ENCODE measurements around the gene LGI4.

LGI4 gene

DNA sequence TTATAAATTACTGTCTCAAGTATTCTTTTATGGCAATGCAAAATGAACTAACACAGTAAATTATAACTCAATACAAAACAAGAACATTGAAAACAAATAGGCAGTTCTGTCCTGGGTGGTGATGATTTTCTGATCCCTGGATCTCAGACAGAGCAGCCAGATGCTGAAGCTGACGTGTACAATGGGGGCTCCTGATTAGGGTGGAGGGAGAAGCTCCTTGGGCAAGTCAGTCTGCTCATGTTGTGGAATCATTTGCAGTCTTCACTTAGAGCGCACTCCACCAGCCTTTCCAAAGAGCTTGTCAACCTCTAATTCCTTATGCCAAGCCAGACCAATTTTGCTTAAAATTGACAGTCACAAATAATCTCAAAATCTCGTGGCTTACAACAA, 41.3 kb upstream of the LGI4 start:
- Histone ChIP-seq H3K9ac (ENCODE audit: low read length) (no peak overlapping the region), H3K9me2 (replicated peaks; ENCODE audit: insufficient read depth, low read length) (no peaks in the 10 kb centered on the region), H3K79me2 (ENCODE audit: low read length) (no peaks in the 10 kb centered on the region), H3K27me3 (replicated peaks; ENCODE audit: insufficient read depth, low read length) (no peaks in the 10 kb centered on the region), H3F3A (ENCODE audit: insufficient read depth, low read length) (no peaks in the 10 kb centered on the region), H4K20me1 (ENCODE audit: insufficient read depth, low read length) (no peaks in the 10 kb centered on the region), H3K27ac (ENCODE audit: low read length) (no peak overlapping the region), H2AFZ (ENCODE audit: low read length) (no peak overlapping the region), H3K36me3 (replicated peaks; ENCODE audit: insufficient read depth, low read length) (no peaks in the 10 kb centered on the region), H3K9me3 (replicated peaks; ENCODE audit: insufficient read depth, low read length) (no peaks in the 10 kb centered on the region), H3K4me2 (ENCODE audit: low read depth, low read length) (no peak overlapping the region), H3K4me1 (ENCODE audit: low read length) (no peaks in the 10 kb centered on the region), H3K4me3 (ENCODE audit: low read length) (no peak overlapping the region)
- TF ChIP-seq EZH2 (optimal IDR thresholded peaks at IDR 0.05; ENCODE audit: low read depth, low read length) (no peak), EZH2phosphoT487 (IDR thresholded peaks at IDR 0.05; ENCODE audit: low read length) (no peak)
- TF ChIP-seq, protein P1, sequence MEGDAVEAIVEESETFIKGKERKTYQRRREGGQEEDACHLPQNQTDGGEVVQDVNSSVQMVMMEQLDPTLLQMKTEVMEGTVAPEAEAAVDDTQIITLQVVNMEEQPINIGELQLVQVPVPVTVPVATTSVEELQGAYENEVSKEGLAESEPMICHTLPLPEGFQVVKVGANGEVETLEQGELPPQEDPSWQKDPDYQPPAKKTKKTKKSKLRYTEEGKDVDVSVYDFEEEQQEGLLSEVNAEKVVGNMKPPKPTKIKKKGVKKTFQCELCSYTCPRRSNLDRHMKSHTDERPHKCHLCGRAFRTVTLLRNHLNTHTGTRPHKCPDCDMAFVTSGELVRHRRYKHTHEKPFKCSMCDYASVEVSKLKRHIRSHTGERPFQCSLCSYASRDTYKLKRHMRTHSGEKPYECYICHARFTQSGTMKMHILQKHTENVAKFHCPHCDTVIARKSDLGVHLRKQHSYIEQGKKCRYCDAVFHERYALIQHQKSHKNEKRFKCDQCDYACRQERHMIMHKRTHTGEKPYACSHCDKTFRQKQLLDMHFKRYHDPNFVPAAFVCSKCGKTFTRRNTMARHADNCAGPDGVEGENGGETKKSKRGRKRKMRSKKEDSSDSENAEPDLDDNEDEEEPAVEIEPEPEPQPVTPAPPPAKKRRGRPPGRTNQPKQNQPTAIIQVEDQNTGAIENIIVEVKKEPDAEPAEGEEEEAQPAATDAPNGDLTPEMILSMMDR (IDR thresholded peaks at IDR 0.05; ENCODE audit: low read length), result no peak
- no peak for DNase-seq

- no peaks in the 10 kb centered on the region for H3F3A ChIP-seq (ENCODE audit: insufficient read depth, low read length)
Observed at GRCh38 chr19:35174226-35174625, 39.4 kb upstream of the LGI4 start.

DNA sequence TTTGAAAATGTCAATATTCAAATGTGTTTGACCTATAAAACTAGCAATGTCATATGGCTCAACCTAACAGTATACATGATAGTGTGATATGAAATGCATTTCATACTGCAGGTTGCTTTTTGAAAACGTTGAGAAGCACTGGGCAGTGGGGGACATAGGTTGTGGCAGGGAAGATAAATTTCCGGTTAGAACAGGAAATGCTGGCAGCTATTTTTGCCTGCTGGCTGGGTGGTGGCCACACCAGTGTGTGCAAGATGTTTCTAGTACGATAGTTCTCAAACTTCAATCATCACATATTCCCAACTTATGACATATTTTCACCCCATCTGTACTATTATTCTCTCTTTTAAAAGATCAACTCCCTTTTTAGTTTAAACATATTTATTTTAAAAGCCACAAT, 36.9 kb upstream of the LGI4 start:
- no peaks in the 10 kb centered on the region for H3K27me3 ChIP-seq (replicated peaks; ENCODE audit: insufficient read depth, low read length)
- H3K9me2 ChIP-seq (replicated peaks; ENCODE audit: insufficient read depth, low read length), result no peaks in the 10 kb centered on the region
- H3K27ac ChIP-seq (ENCODE audit: low read length), result no peak overlapping the region
- H3K36me3 ChIP-seq (replicated peaks; ENCODE audit: insufficient read depth, low read length), result peaks cover 3% of the 10 kb centered on the region; the same call in 1 of the 2 replicates
- DNase-seq, result no peak
- H3K9ac ChIP-seq (ENCODE audit: low read length), result no peak overlapping the region
- TF ChIP-seq EZH2phosphoT487 (IDR thresholded peaks at IDR 0.05; ENCODE audit: low read length) (no peak), EZH2 (optimal IDR thresholded peaks at IDR 0.05; ENCODE audit: low read depth, low read length) (no peak)
- TF ChIP-seq, protein P1 (IDR thresholded peaks at IDR 0.05; ENCODE audit: low read length), result no peak
- H2AFZ ChIP-seq (ENCODE audit: low read length), result no peak overlapping the region
- no peaks in the 10 kb centered on the region for H3F3A ChIP-seq (ENCODE audit: insufficient read depth, low read length)
- H3K4me3 ChIP-seq (ENCODE audit: low read length), result no peak overlapping the region
- H3K79me2 ChIP-seq (ENCODE audit: low read length), result no peaks in the 10 kb centered on the region
- H3K4me1 ChIP-seq (ENCODE audit: low read length), result no peaks in the 10 kb centered on the region
- no peaks in the 10 kb centered on the region for H3K9me3 ChIP-seq (replicated peaks; ENCODE audit: insufficient read depth, low read length)
- no peaks in the 10 kb centered on the region; the same call in 1 of the 2 replicates for H4K20me1 ChIP-seq (ENCODE audit: insufficient read depth, low read length)
- H3K4me2 ChIP-seq (ENCODE audit: low read depth, low read length), result no peak overlapping the region

More at GRCh38 chr19:35174226-35174625, 39.4 kb upstream of the LGI4 start:
- H2AFZ ChIP-seq (ENCODE audit: low read length), result no peak overlapping the region
- no peaks in the 10 kb centered on the region for H3K27me3 ChIP-seq (replicated peaks; ENCODE audit: insufficient read depth, low read length)
- H3K79me2 ChIP-seq (ENCODE audit: low read length), result no peaks in the 10 kb centered on the region
- no peaks in the 10 kb centered on the region for H3K9me2 ChIP-seq (replicated peaks; ENCODE audit: insufficient read depth, low read length)
- H3K4me2 ChIP-seq (ENCODE audit: low read depth, low read length), result no peak overlapping the region
- DNase-seq, result no peak
- no peak overlapping the region for H3K9ac ChIP-seq (ENCODE audit: low read length)
- no peaks in the 10 kb centered on the region for H4K20me1 ChIP-seq (ENCODE audit: insufficient read depth, low read length)
- TF ChIP-seq EZH2 (optimal IDR thresholded peaks at IDR 0.05; ENCODE audit: low read depth, low read length) (no peak), EZH2phosphoT487 (IDR thresholded peaks at IDR 0.05; ENCODE audit: low read length) (no peak)
- TF ChIP-seq, protein P1 (IDR thresholded peaks at IDR 0.05; ENCODE audit: low read length), result no peak
- no peak overlapping the region for H3K27ac ChIP-seq (ENCODE audit: low read length)
- no peaks in the 10 kb centered on the region for H3K4me1 ChIP-seq (ENCODE audit: low read length)
- H3K36me3 ChIP-seq (replicated peaks; ENCODE audit: insufficient read depth, low read length), result peaks cover 3% of the 10 kb centered on the region; the same call in 1 of the 2 replicates
- H3K4me3 ChIP-seq (ENCODE audit: low read length), result no peak overlapping the region
- H3K9me3 ChIP-seq (replicated peaks; ENCODE audit: insufficient read depth, low read length), result no peaks in the 10 kb centered on the region
